GM12878 (cell line): ENCODE data around the gene TXNL4A. TPM values are rescaled to one million over a fixed set of nuclear protein-coding genes. Genes with fewer than 3 reads are reported as not detected.

Experiments
- ATAC-seq: fragments of 200-7000 bp; cut with Tn5 transposase; 3 replicates; pipeline ENCODE4 v1.9.1; 2020; ENCODE audit warnings: mild to moderate bottlenecking, moderate library complexity
- BruUV-seq: library from RNA; stranded (reverse); fragments of 400-500 nt; replicated peaks from 2 replicates; lab custom pipeline; 2021; lab: Mats Ljungman, UMichigan
- CTCF ChIA-PET: fragments of 300-600 bp; sonication (Branson Sonifier 250); formaldehyde crosslinking; extraction: SDS; loops from one replicate; lab custom pipeline; 2021; ENCODE audit warnings: inconsistent platforms; lab: Yijun Ruan, JAX
- POLR2A ChIA-PET: fragments of 350-600 bp; formaldehyde crosslinking; extraction: SDS; loops from one replicate; lab custom pipeline; 2021; ENCODE audit warnings: inconsistent platforms; lab: Charles Lee
- RAD21 ChIA-PET: fragments of 300-600 bp; sonication (Branson Sonifier 250); formaldehyde crosslinking; loops from one replicate; lab custom pipeline; 2023; ENCODE audit warnings: antibody characterized with exemption; ENCODE audit not compliant: unreplicated experiment; lab: Charles Lee
- SMC1A ChIA-PET: fragments of 300-600 bp; sonication (Branson Sonifier 250); formaldehyde crosslinking; loops from one replicate; lab custom pipeline; 2023; ENCODE audit not compliant: unreplicated experiment, uncharacterized antibody; lab: Charles Lee
- DNase-seq: peaks from one replicate; pipeline ENCODE4 v3.0.0-alpha.2; 2011; ENCODE audit warnings: low read depth, low spot score
- FAIRE-seq: peaks from 3 replicates; lab custom pipeline; 2011; peaks lifted over from hg19 to GRCh38; lab: Jason Lieb, UNC
- H2AFZ ChIP-seq: 2 replicates; pipeline ENCODE4 v1.6.0; 2011; ENCODE audit warnings: low read depth, low read length, control low read depth; ENCODE audit not compliant: control insufficient read depth
- H3K27ac ChIP-seq: 2 replicates; pipeline ENCODE4 v1.5.1; 2011; ENCODE audit warnings: control low read depth; ENCODE audit not compliant: control insufficient read depth, insufficient read depth
- H3K27me3 ChIP-seq, 2 experiments: replicated peaks in 1 of 2; 2 replicates each; pipeline versions ENCODE4 v1.6.0 to v1.6.1; 2011; ENCODE audit warnings: low read length in 1 of 2; ENCODE audit not compliant: control insufficient read depth in 2 of 2, insufficient read depth in 2 of 2
- H3K36me3 ChIP-seq, 2 experiments: 2 replicates each; pipeline ENCODE4 v1.5.1; 2011; ENCODE audit warnings: low read length in 1 of 2; ENCODE audit not compliant: control insufficient read depth in 2 of 2, insufficient read depth in 2 of 2
- H3K4me1 ChIP-seq: 2 replicates; pipeline ENCODE4 v1.6.1; 2011; ENCODE audit warnings: mild to moderate bottlenecking, low read length, moderate library complexity, mixed read lengths; ENCODE audit not compliant: control insufficient read depth, insufficient read depth
- H3K4me2 ChIP-seq: 2 replicates; pipeline ENCODE4 v1.6.0; 2011; ENCODE audit warnings: control low read depth; ENCODE audit not compliant: control insufficient read depth, insufficient read depth
- H3K4me3 ChIP-seq: fragments of 200-600 bp; sonication (generic); 2 replicates; pipeline ENCODE4 v1.5.1; 2016
- H3K79me2 ChIP-seq: 2 replicates; pipeline ENCODE4 v1.6.0; 2011; ENCODE audit warnings: low read length; ENCODE audit not compliant: control insufficient read depth, insufficient read depth
- H3K9ac ChIP-seq: 2 replicates; pipeline ENCODE4 v1.8.0; 2011; ENCODE audit warnings: low read length, control low read depth, mixed read lengths; ENCODE audit not compliant: control insufficient read depth, insufficient read depth
- H3K9me3 ChIP-seq: replicated peaks from 3 replicates; pipeline ENCODE4 v1.5.1; 2011; ENCODE audit warnings: mild to moderate bottlenecking, low read length; ENCODE audit not compliant: control insufficient read depth, insufficient read depth
- H4K20me1 ChIP-seq: 2 replicates; pipeline ENCODE4 v1.6.0; 2011; ENCODE audit not compliant: control insufficient read depth, insufficient read depth
- HDAC2 ChIP-seq: fragments of 200-600 bp; sonication (generic); IDR thresholded peaks from 2 replicates; pipeline ENCODE4 v1.6.1; 2017
- HSF1 ChIP-seq: fragments of 150-350 bp; IDR thresholded peaks from 2 replicates; pipeline ENCODE4 v1.6.1; 2014; ENCODE audit warnings: mild to moderate bottlenecking, low read depth, low read length
- LARP7 ChIP-seq: fragments of 450-650 bp; IDR thresholded peaks from 2 replicates; pipeline ENCODE4 v1.6.1; 2017; ENCODE audit warnings: mild to moderate bottlenecking
- POLR2A ChIP-seq: IDR thresholded peaks from 2 replicates; pipeline ENCODE4 v1.6.1; 2011; ENCODE audit warnings: low read depth, mild to moderate bottlenecking, low read length
- POLR2AphosphoS2 ChIP-seq: IDR thresholded peaks from 2 replicates; pipeline ENCODE4 v1.6.1; 2011; ENCODE audit warnings: low read depth, mild to moderate bottlenecking, low read length, improper control_type of control experiment, moderate library complexity
- POU2F2 ChIP-seq: IDR thresholded peaks from 3 replicates; pipeline ENCODE4 v1.6.1; 2011; ENCODE audit warnings: low read depth, mild to moderate bottlenecking, low read length, borderline replicate concordance
- RBBP5 ChIP-seq: fragments of 200-600 bp; sonication (generic); conservative IDR thresholded peaks from 2 replicates; pipeline ENCODE4 v1.6.1; 2016
- SIN3A ChIP-seq: IDR thresholded peaks from 2 replicates; pipeline ENCODE4 v1.6.1; 2012; ENCODE audit warnings: low read depth, low read length, improper control_type of control experiment
- STAT1 ChIP-seq: fragments of 450-650 bp; conservative IDR thresholded peaks from 2 replicates; pipeline ENCODE4 v1.6.1; 2014; ENCODE audit warnings: antibody characterized with exemption, mild to moderate bottlenecking
- ZNF622 ChIP-seq: fragments of 450-650 bp; IDR thresholded peaks from 2 replicates; pipeline ENCODE4 v1.6.1; 2017; ENCODE audit warnings: mild to moderate bottlenecking, inconsistent platforms
- WGBS: methylation state at CpG from one replicate; pipeline ENCODE4 v1.1.6; 2016; ENCODE audit warnings: low lambda C conversion rate; ENCODE audit not compliant: insufficient replicate concordance, insufficient coverage; ENCODE audit errors: missing lambda C conversion rate; 5-methylcytosine and 5-hydroxymethylcytosine counted together
- in situ Hi-C: fragments of 300-500 bp; cut with MboI; formaldehyde crosslinking; loops from 9 replicates; pipeline ENCODE4 v1.14.3; 2018; ENCODE audit warnings: mixed read lengths
- intact Hi-C: fragments of 100-400 bp; cut with micrococcal nuclease; formaldehyde crosslinking; loops from one replicate; pipeline ENCODE4 v1.14.2; 2022; ENCODE audit not compliant: unreplicated experiment
- polyA plus RNA-seq, 11 experiments: library from polyadenylated mRNA; depleted of rRNA in 4 of 11; unstranded in 6 of 11; stranded (reverse) in 5 of 11; fragments of >200 nt; fragmentation: Nextera tagmentation in 4 of 11; fragmentation: Illumina TruSeq in 1 of 11; extraction: Ambion mirVana in 4 of 11; extraction: Trizol in 1 of 11; gene quantifications; 1 replicate in 1 of 11; 2 replicates in 10 of 11; pipeline versions ENCODE4 v1.2.1 to v1.2.3, GENCODE V29; 2011 to 2016; ENCODE audit warnings: inconsistent platforms in 2 of 11, missing spikeins in 2 of 11, low read depth in 1 of 11
- total RNA-seq, 4 experiments: library from RNA; depleted of rRNA in 3 of 4; stranded (reverse); fragments of >200 nt in 3 of 4; fragmentation: Illumina TruSeq in 1 of 4; extraction: Trizol in 1 of 4; gene quantifications; 2 replicates each; pipeline versions ENCODE4 v1.2.1 to v1.2.3, GENCODE V29; 2013 to 2021
- TF ChIP-seq, protein P1 (sequence below): fragments of 450-650 bp; formaldehyde crosslinking; IDR thresholded peaks from 2 replicates; pipeline ENCODE4 v1.4.0; 2020; ENCODE audit warnings: mild to moderate bottlenecking, moderate library complexity
- TF ChIP-seq, protein P2 (sequence below), 3 experiments: IDR thresholded peaks in 2 of 3; conservative IDR thresholded peaks in 1 of 3; 2 replicates each; pipeline ENCODE4 v1.5.1; 2011; ENCODE audit warnings: low read depth in 3 of 3, low read length in 3 of 3, mild to moderate bottlenecking in 3 of 3, control low read depth in 2 of 3, moderate library complexity in 2 of 3, inconsistent platforms in 1 of 3, mixed read lengths in 1 of 3; ENCODE audit not compliant: control insufficient read depth in 2 of 3, insufficient read depth in 1 of 3; ENCODE audit errors: extremely low read depth in 1 of 3
- TF ChIP-seq, protein P3 (sequence below): IDR thresholded peaks from 2 replicates; pipeline ENCODE4 v1.6.1; 2011; ENCODE audit warnings: low read depth, mild to moderate bottlenecking, low read length, moderate library complexity, borderline replicate concordance; ENCODE audit errors: extremely low read depth

TXNL4A gene
- total and polyA plus RNA-seq, 10 of the 15 experiments (the other 5 are each of a cell fraction or from before 2014, with no cell fraction given) = 38.4 to 329 (median 128) TPM

DNA sequence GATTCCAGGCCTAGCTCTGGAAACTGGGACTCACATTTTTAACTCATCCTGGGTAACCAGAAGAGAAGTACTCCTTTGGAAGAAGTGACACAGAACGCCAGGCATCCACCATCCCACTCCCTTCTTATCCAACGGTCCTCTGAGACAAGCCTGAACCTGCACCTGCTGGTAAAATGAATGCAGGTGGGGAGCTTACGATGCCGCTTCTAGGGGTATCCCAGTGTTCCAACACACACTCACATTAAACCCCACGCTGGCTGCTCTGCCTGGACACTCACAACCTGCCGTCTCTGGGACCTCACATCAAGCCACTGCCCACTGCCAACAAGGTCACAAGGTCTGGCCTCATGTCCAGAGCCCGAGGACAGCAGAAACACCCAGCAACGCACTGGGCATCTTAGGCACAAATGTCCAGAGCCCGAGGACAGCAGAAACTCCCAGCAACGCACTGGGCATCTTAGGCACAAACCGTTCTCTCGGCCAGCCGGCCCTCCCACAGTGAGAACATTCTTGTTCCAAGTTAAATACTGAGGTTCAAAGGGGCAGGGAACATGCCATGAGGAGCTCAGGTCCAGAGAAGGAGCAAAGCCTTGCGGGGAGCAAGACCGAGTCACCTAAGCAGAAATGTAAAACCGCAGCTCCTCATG, 46.8 kb downstream of the TXNL4A start (continued):
- TF ChIP-seq POLR2AphosphoS2 (no peak), LARP7 (no peak)
- TF ChIP-seq, protein P1, sequence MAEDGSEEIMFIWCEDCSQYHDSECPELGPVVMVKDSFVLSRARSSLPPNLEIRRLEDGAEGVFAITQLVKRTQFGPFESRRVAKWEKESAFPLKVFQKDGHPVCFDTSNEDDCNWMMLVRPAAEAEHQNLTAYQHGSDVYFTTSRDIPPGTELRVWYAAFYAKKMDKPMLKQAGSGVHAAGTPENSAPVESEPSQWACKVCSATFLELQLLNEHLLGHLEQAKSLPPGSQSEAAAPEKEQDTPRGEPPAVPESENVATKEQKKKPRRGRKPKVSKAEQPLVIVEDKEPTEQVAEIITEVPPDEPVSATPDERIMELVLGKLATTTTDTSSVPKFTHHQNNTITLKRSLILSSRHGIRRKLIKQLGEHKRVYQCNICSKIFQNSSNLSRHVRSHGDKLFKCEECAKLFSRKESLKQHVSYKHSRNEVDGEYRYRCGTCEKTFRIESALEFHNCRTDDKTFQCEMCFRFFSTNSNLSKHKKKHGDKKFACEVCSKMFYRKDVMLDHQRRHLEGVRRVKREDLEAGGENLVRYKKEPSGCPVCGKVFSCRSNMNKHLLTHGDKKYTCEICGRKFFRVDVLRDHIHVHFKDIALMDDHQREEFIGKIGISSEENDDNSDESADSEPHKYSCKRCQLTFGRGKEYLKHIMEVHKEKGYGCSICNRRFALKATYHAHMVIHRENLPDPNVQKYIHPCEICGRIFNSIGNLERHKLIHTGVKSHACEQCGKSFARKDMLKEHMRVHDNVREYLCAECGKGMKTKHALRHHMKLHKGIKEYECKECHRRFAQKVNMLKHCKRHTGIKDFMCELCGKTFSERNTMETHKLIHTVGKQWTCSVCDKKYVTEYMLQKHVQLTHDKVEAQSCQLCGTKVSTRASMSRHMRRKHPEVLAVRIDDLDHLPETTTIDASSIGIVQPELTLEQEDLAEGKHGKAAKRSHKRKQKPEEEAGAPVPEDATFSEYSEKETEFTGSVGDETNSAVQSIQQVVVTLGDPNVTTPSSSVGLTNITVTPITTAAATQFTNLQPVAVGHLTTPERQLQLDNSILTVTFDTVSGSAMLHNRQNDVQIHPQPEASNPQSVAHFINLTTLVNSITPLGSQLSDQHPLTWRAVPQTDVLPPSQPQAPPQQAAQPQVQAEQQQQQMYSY (CRISPR knock-in tag) = no peak

DNA sequence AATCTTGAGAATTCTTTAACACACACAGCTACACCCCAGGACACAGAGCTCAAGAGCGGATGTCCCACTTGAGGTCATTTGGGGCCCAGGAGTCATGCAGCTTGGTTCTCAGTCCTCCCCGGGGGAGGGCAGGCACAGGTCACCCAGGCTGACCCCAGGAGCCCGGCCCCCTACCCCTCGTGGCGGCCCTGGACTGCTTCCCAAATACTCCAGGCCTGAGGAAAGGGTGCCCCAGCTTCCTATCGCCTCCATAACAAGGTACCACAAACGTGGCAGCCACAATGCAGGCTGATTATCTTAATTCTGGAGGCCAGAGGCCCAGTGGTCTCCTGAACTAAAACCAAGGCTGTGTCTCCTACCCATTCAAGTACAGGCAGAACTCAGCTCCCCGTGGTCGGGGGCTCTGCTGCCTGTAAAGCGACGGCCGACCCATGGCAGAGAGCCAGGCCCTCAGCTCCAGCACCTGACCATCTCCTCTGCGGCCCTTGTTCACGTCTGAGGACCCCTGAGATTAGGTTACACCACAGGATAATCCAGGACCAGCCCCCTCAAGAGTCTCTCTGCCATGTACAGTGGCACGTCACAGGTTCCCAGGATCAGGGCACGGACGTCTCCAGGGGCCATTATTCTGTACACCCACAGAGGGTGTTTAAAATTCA, 47.4 kb downstream of the TXNL4A start:
- intact Hi-C loops (no loop called here), in situ Hi-C loops (no loop called here)
- ChIA-PET SMC1A (no interaction called here), CTCF (no interaction called here), RAD21 (no interaction called here), POLR2A (interaction anchor here (0.7 kb wide), 1 partner anchor 12 kb away, joined by 3 read pairs; no protein-coding TSS in a partner anchor)
- BruUV-seq = no TSS peak
- DNase-seq (no peak), FAIRE-seq (no peak), ATAC-seq (no peak)
- Histone ChIP-seq H3K4me3 (no peak overlapping the region), H3K4me1 (peaks cover 20% of the 10 kb centered on the region), H4K20me1 (no peaks in the 10 kb centered on the region), H3K9me3 (peaks cover 2% of the 10 kb centered on the region; the same call in 1 of the 3 replicates), H3K4me2 (no peak overlapping the region), H3K27me3 (no peaks in the 10 kb centered on the region), H2AFZ (no peak overlapping the region), H3K79me2 (peaks cover 10% of the 10 kb centered on the region), H3K36me3 (peaks cover 11 to 14% of the 10 kb centered on the region in 2 experiments), H3K27ac (no peak overlapping the region), H3K9ac (no peak overlapping the region)
- WGBS = 91% methylated on average over 17 of the region's 17 CpGs
- TF ChIP-seq POLR2A (no peak), SIN3A (no peak), RBBP5 (no peak), ZNF622 (no peak), HDAC2 (no peak), HSF1 (no peak), STAT1 (no peak), POU2F2 (no peak)
- TF ChIP-seq, protein P2, sequence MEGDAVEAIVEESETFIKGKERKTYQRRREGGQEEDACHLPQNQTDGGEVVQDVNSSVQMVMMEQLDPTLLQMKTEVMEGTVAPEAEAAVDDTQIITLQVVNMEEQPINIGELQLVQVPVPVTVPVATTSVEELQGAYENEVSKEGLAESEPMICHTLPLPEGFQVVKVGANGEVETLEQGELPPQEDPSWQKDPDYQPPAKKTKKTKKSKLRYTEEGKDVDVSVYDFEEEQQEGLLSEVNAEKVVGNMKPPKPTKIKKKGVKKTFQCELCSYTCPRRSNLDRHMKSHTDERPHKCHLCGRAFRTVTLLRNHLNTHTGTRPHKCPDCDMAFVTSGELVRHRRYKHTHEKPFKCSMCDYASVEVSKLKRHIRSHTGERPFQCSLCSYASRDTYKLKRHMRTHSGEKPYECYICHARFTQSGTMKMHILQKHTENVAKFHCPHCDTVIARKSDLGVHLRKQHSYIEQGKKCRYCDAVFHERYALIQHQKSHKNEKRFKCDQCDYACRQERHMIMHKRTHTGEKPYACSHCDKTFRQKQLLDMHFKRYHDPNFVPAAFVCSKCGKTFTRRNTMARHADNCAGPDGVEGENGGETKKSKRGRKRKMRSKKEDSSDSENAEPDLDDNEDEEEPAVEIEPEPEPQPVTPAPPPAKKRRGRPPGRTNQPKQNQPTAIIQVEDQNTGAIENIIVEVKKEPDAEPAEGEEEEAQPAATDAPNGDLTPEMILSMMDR (IDR thresholded peaks at IDR 0.05 in 2 of 3, conservative IDR thresholded peaks at IDR 0.05 in 1 of 3; ENCODE audit: control insufficient read depth in 2 of 3, extremely low read depth in 1 of 3, insufficient read depth in 1 of 3, low read depth in 3 of 3, low read length in 3 of 3) = no peak
- TF ChIP-seq, protein P3, sequence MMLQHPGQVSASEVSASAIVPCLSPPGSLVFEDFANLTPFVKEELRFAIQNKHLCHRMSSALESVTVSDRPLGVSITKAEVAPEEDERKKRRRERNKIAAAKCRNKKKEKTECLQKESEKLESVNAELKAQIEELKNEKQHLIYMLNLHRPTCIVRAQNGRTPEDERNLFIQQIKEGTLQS = no peak
